HepG2 (cell line): Measurements from ENCODE around the gene PCYT2. TPM values are rescaled to one million over a fixed set of nuclear protein-coding genes. Genes with fewer than 3 reads are reported as not detected.

ENCODE experiments used
- CREBL2 ChIP-seq: sonication (generic); formaldehyde crosslinking; IDR thresholded peaks from 2 replicates; pipeline ENCODE4 v1.8.1; 2023; ENCODE audit warnings: missing genetic modification reagents, mild to moderate bottlenecking, borderline replicate concordance
- IRX3 ChIP-seq: sonication (generic); formaldehyde crosslinking; IDR thresholded peaks from 2 replicates; pipeline ENCODE4 v1.8.1; 2023; ENCODE audit warnings: mild to moderate bottlenecking, low read depth, missing genetic modification reagents, borderline replicate concordance
- NFRKB ChIP-seq: fragments of 450-650 bp; IDR thresholded peaks from 2 replicates; pipeline ENCODE4 v1.6.1; 2017
- SIX4 ChIP-seq: sonication (generic); formaldehyde crosslinking; IDR thresholded peaks from 2 replicates; pipeline ENCODE4 v1.4.0; 2020; ENCODE audit warnings: missing genetic modification reagents
- SRSF9 ChIP-seq: fragments of 200-400 bp; formaldehyde crosslinking; IDR thresholded peaks from 2 replicates; pipeline ENCODE4 v1.6.1; 2018; ENCODE audit warnings: borderline replicate concordance, mild to moderate bottlenecking, low read depth, low read length; ENCODE audit not compliant: insufficient read depth, poor library complexity, severe bottlenecking
- TBX3 ChIP-seq: fragments of 450-650 bp; IDR thresholded peaks from 2 replicates; pipeline ENCODE4 v1.6.1; 2017; ENCODE audit warnings: antibody characterized with exemption, mild to moderate bottlenecking, inconsistent platforms, borderline replicate concordance
- THAP9 ChIP-seq: sonication (generic); formaldehyde crosslinking; IDR thresholded peaks from 2 replicates; pipeline ENCODE4; 2020; ENCODE audit warnings: missing genetic modification reagents, mild to moderate bottlenecking, borderline replicate concordance
- ZNF136 ChIP-seq: sonication (generic); formaldehyde crosslinking; IDR thresholded peaks from 2 replicates; pipeline ENCODE4 v1.8.1; 2022; ENCODE audit warnings: low read depth, mild to moderate bottlenecking, moderate library complexity, missing genetic modification reagents
- ZNF576 ChIP-seq: sonication (generic); formaldehyde crosslinking; IDR thresholded peaks from 2 replicates; pipeline ENCODE4 v1.4.0; 2020; ENCODE audit warnings: mild to moderate bottlenecking, missing genetic modification reagents
- ZNF773 ChIP-seq: sonication (generic); formaldehyde crosslinking; IDR thresholded peaks from 2 replicates; pipeline ENCODE4 v1.4.0; 2020; ENCODE audit warnings: missing genetic modification reagents, borderline replicate concordance
- polyA plus RNA-seq, 8 experiments: library from polyadenylated mRNA; depleted of rRNA in 3 of 8; stranded (reverse) in 7 of 8; unstranded in 1 of 8; fragments of >200 nt; fragmentation: Illumina TruSeq in 4 of 8; extraction: Trizol in 4 of 8; gene quantifications; 2 replicates each; pipeline versions ENCODE4 v1.2.1 to v1.2.3, GENCODE V29; 2011 to 2016; ENCODE audit warnings: low read depth in 4 of 8, missing spikeins in 1 of 8, mixed read lengths in 1 of 8; ENCODE audit not compliant: insufficient read depth in 1 of 8
- total RNA-seq, 5 experiments: library from RNA; depleted of rRNA; stranded (reverse); fragments of >200 nt; fragmentation: Illumina TruSeq; extraction: Trizol; gene quantifications; 2 replicates each; pipeline ENCODE4 v1.2.3, GENCODE V29; 2016; ENCODE audit warnings: low read depth in 1 of 5
- TF ChIP-seq, protein P1 (sequence below): sonication (generic); formaldehyde crosslinking; IDR thresholded peaks from 2 replicates; pipeline ENCODE4 v1.4.0; 2020; ENCODE audit warnings: mild to moderate bottlenecking, missing genetic modification reagents
- TF ChIP-seq, protein P2 (sequence below): sonication (generic); formaldehyde crosslinking; IDR thresholded peaks from 2 replicates; pipeline ENCODE4 v1.4.0; 2020; ENCODE audit warnings: missing genetic modification reagents

PCYT2 gene
- total and polyA plus RNA-seq, 2 of the 13 experiments (the other 11 are each of a cell fraction or from before 2014, with no cell fraction given): 147 to 297 TPM

DNA sequence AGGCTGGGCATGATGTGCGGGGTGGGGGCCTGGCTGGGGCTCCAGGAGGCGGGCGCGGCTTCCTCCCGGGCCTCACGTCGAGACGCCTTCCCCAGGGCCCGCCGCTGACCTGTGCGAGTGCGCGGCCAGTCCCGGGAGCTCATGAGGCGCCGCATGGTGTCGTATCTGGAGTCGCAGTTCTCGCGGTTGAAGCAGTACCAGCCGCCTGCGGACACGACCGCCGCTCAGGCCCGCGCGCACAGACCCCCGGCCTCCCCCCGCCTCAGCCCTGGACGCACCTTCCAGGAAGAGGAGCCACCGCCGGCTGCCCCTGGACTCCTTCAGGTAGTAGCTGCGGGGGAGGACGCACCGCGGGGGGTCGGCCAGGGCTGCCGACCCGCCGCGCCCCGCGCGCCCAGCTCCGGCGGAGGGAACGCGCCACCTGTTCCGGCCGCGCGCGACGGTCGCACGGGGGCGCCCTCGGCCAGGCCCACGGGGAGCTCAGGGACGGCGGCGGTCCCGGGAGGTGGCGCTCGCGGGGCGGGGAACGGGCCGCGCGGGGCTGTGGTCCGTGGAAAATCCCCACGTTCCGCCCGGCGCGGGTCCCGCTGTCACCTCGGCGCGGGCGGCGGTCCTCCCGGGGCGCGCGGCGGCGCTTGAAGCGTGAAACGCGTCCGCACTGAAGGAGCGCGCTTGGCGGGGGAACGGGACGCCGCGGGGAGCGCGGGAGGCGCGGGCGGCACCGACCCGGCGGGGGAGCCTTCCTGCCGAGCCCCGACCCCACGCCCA lies 48.3 kb upstream of the PCYT2 start (continued):
- TF ChIP-seq, protein P1, sequence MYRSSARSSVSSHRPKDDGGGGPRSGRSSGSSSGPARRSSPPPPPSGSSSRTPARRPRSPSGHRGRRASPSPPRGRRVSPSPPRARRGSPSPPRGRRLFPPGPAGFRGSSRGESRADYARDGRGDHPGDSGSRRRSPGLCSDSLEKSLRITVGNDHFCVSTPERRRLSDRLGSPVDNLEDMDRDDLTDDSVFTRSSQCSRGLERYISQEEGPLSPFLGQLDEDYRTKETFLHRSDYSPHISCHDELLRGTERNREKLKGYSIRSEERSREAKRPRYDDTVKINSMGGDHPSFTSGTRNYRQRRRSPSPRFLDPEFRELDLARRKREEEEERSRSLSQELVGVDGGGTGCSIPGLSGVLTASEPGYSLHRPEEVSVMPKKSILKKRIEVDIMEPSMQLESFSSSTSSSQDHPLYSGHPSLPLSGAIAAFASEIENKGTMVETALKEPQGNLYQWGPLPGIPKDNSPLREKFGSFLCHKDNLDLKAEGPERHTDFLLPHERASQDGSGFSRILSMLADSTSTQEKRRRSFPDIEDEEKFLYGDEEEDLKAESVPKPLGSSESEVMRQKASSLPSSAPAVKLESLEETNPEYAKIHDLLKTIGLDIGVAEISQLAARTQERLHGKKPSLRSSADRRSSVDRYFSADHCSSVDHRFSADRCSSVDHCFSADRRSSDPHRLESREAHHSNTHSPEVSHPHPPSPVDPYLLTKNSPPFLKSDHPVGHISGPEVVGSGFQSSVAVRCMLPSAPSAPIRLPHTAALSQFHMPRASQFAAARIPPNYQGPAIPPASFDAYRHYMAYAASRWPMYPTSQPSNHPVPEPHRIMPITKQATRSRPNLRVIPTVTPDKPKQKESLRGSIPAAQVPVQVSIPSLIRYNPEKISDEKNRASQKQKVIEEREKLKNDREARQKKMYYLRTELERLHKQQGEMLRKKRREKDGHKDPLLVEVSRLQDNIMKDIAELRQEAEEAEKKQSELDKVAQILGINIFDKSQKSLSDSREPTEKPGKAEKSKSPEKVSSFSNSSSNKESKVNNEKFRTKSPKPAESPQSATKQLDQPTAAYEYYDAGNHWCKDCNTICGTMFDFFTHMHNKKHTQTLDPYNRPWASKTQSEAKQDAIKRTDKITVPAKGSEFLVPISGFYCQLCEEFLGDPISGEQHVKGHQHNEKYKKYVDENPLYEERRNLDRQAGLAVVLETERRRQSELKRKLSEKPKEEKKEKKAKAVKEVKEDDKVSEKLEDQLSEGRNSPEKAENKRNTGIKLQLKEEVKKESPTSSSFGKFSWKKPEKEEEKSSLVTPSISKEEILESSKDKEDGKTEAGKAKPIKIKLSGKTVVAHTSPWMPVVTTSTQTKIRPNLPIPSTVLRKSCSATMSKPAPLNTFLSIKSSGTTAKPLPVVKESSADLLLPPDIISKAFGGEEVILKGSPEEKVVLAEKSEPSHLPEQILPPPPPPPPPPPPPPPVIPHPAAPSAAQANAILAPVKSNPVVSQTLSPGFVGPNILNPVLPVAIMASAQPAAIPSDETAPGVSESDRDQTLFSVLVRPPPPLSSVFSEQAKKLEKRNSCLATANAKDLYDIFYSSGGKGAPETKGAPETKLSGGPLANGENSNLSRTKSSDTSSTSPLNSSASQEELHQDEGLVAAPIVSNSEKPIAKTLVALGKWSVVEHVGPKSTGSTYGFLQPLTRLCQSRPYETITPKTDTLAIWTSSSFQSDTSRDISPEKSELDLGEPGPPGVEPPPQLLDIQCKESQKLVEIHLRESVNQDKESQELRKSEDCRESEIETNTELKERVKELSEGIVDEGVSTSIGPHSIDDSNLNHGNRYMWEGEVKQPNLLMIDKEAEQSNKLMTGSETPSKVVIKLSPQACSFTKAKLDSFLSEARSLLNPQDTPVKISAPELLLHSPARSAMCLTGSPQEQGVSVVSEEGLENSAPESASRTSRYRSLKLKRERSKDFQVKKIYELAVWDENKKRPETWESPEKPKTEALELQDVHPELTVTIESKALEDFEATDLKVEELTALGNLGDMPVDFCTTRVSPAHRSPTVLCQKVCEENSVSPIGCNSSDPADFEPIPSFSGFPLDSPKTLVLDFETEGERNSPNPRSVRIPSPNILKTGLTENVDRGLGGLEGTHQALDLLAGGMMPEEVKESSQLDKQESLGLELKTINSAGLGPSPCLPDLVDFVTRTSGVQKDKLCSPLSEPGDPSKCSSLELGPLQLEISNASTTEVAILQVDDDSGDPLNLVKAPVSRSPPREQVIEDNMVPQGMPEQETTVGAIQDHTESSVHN (CRISPR knock-in tag): no peak
- no peak for TF ChIP-seq NFRKB
- peak; percentile 45; the same call in 1 of the 2 replicates for TF ChIP-seq IRX3
- no peak for TF ChIP-seq SRSF9
- TF ChIP-seq THAP9 (CRISPR knock-in tag): no peak; the same call in none of the 2 replicates
- no peak for TF ChIP-seq CREBL2 (CRISPR knock-in tag)
- TF ChIP-seq ZNF576 (CRISPR knock-in tag): no peak
- no peak for TF ChIP-seq ZNF136
- TF ChIP-seq, protein P2, sequence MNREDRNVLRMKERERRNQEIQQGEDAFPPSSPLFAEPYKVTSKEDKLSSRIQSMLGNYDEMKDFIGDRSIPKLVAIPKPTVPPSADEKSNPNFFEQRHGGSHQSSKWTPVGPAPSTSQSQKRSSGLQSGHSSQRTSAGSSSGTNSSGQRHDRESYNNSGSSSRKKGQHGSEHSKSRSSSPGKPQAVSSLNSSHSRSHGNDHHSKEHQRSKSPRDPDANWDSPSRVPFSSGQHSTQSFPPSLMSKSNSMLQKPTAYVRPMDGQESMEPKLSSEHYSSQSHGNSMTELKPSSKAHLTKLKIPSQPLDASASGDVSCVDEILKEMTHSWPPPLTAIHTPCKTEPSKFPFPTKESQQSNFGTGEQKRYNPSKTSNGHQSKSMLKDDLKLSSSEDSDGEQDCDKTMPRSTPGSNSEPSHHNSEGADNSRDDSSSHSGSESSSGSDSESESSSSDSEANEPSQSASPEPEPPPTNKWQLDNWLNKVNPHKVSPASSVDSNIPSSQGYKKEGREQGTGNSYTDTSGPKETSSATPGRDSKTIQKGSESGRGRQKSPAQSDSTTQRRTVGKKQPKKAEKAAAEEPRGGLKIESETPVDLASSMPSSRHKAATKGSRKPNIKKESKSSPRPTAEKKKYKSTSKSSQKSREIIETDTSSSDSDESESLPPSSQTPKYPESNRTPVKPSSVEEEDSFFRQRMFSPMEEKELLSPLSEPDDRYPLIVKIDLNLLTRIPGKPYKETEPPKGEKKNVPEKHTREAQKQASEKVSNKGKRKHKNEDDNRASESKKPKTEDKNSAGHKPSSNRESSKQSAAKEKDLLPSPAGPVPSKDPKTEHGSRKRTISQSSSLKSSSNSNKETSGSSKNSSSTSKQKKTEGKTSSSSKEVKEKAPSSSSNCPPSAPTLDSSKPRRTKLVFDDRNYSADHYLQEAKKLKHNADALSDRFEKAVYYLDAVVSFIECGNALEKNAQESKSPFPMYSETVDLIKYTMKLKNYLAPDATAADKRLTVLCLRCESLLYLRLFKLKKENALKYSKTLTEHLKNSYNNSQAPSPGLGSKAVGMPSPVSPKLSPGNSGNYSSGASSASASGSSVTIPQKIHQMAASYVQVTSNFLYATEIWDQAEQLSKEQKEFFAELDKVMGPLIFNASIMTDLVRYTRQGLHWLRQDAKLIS (CRISPR knock-in tag): no peak
- TF ChIP-seq TBX3: no peak
- no peak for TF ChIP-seq SIX4
- TF ChIP-seq ZNF773 (CRISPR knock-in tag): no peak
